A673 (cell line): ENCODE results near the gene RGP1. TPM values are rescaled to one million over a fixed set of nuclear protein-coding genes. Genes with fewer than 3 reads are reported as not detected.

Experiments
- BruUV-seq: library from RNA; stranded (reverse); fragments of 400-500 nt; replicated peaks from 2 replicates; lab custom pipeline; 2021; lab: Mats Ljungman, UMichigan
- CTCF ChIA-PET: fragments of 300-600 bp; sonication (Branson Sonifier 250); formaldehyde crosslinking; loops from one replicate; lab custom pipeline; 2022; ENCODE audit warnings: antibody characterized with exemption; lab: Charles Lee
- POLR2A ChIA-PET: fragments of 300-600 bp; sonication (Branson Sonifier 250); formaldehyde crosslinking; loops from one replicate; lab custom pipeline; 2022; ENCODE audit warnings: antibody characterized with exemption; ENCODE audit not compliant: low non-redundant PET; lab: Charles Lee
- DNase-seq: peaks from one replicate; pipeline ENCODE4 v3.0.0-alpha.2; 2015; ENCODE audit warnings: low spot score
- H3K27ac ChIP-seq: fragments of 200-600 bp; sonication (generic); 2 replicates; pipeline ENCODE4 v1.5.1; 2016; ENCODE audit warnings: mixed run types, low read depth, mild to moderate bottlenecking, mixed read lengths, antibody characterized with exemption, low read length; ENCODE audit not compliant: poor library complexity, severe bottlenecking
- H3K27me3 ChIP-seq: fragments of 200-600 bp; sonication (generic); replicated peaks from 2 replicates; pipeline ENCODE4 v1.6.1; 2017; ENCODE audit warnings: mixed run types, low read depth, mild to moderate bottlenecking, mixed read lengths, antibody characterized with exemption, low read length; ENCODE audit not compliant: insufficient read depth, poor library complexity
- H3K36me3 ChIP-seq: fragments of 200-600 bp; sonication (generic); 2 replicates; pipeline ENCODE4 v1.6.1; 2016; ENCODE audit warnings: mixed run types, mild to moderate bottlenecking, mixed read lengths, antibody characterized with exemption, low read length; ENCODE audit not compliant: insufficient read depth, poor library complexity, severe bottlenecking
- H3K4me1 ChIP-seq: fragments of 200-600 bp; sonication (generic); 2 replicates; pipeline ENCODE4 v1.6.1; 2017; ENCODE audit warnings: mixed run types, mild to moderate bottlenecking, mixed read lengths, antibody characterized with exemption, low read length; ENCODE audit not compliant: insufficient read depth, poor library complexity, severe bottlenecking
- H3K4me3 ChIP-seq: fragments of 200-600 bp; sonication (generic); 2 replicates; pipeline ENCODE4 v1.5.1; 2016; ENCODE audit warnings: low read depth, mixed run types, mild to moderate bottlenecking, mixed read lengths, low read length; ENCODE audit not compliant: poor library complexity, severe bottlenecking
- H3K9me3 ChIP-seq: fragments of 200-600 bp; sonication (generic); 2 replicates; pipeline ENCODE4 v1.6.1; 2016; ENCODE audit warnings: mixed run types, low read depth, mild to moderate bottlenecking, mixed read lengths, antibody characterized with exemption, low read length; ENCODE audit not compliant: poor library complexity, severe bottlenecking
- EZH2 ChIP-seq: fragments of 200-600 bp; sonication (generic); IDR thresholded peaks from 2 replicates; pipeline ENCODE4 v1.6.1; 2017; ENCODE audit warnings: borderline replicate concordance, low read depth, mild to moderate bottlenecking, mixed read lengths, antibody characterized with exemption, low read length; ENCODE audit not compliant: poor library complexity, severe bottlenecking
- intact Hi-C: fragments of 100-400 bp; cut with micrococcal nuclease; formaldehyde crosslinking; loops from one replicate; pipeline ENCODE4 v1.10.0; 2022; ENCODE audit not compliant: unreplicated experiment
- total RNA-seq: library from RNA; stranded (reverse); gene quantifications from 2 replicates; pipeline ENCODE4 v1.2.3, GENCODE V29; 2021
- TF ChIP-seq, protein P1 (sequence below): fragments of 300-800, 200-600 bp; sonication (generic); conservative IDR thresholded peaks from 2 replicates; pipeline ENCODE4 v1.5.1; 2017; ENCODE audit warnings: low read depth, mild to moderate bottlenecking, antibody characterized with exemption, low read length, moderate library complexity, mixed read lengths

The RGP1 gene
- total RNA-seq, 1 experiment from 2014 or later, result 21.9 TPM

- no peaks in the 10 kb centered on the region for H3K9me3 ChIP-seq
- BruUV-seq, result no TSS peak
- POLR2A ChIA-PET, result no interaction called here
Measured at GRCh38 chr9:35738924-35739323, 10.2 kb upstream of the RGP1 start.

DNA sequence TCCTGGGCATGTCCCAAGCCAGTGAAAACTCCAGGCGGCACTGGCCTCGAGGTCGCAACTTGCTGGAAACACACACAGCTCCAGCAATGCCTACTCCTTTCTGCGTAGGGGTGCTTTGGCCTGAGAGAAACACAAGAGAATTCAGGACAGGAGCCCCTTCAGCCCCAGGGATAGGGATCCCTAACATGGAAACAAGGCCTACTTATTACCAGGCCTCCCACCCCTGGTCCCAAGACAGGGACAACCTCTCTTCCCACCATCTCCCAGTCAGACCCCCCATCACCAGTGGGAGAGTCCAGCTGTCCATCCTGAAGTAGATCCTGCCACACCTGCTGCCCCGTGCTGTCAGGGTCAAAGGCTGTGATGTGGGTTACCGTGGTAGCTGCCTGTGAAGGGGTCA, 8.8 kb upstream of the RGP1 start:
- TF ChIP-seq, protein P1, sequence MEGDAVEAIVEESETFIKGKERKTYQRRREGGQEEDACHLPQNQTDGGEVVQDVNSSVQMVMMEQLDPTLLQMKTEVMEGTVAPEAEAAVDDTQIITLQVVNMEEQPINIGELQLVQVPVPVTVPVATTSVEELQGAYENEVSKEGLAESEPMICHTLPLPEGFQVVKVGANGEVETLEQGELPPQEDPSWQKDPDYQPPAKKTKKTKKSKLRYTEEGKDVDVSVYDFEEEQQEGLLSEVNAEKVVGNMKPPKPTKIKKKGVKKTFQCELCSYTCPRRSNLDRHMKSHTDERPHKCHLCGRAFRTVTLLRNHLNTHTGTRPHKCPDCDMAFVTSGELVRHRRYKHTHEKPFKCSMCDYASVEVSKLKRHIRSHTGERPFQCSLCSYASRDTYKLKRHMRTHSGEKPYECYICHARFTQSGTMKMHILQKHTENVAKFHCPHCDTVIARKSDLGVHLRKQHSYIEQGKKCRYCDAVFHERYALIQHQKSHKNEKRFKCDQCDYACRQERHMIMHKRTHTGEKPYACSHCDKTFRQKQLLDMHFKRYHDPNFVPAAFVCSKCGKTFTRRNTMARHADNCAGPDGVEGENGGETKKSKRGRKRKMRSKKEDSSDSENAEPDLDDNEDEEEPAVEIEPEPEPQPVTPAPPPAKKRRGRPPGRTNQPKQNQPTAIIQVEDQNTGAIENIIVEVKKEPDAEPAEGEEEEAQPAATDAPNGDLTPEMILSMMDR, result no peak
- no peak for TF ChIP-seq EZH2
- no TSS peak for BruUV-seq
- ChIA-PET POLR2A (no interaction called here), CTCF (interaction anchor here (0.6 kb wide), 1 partner anchor 64 kb away, joined by 3 read pairs; no protein-coding TSS in a partner anchor)
- Histone ChIP-seq H3K36me3 (peaks cover 76% of the 10 kb centered on the region), H3K4me3 (no peak overlapping the region), H3K27me3 (no peaks in the 10 kb centered on the region), H3K4me1 (no peaks in the 10 kb centered on the region), H3K9me3 (no peaks in the 10 kb centered on the region), H3K27ac (no peak overlapping the region)
- intact Hi-C loops, result no loop called here
- DNase-seq, result no peak

More at GRCh38 chr9:35738924-35739323, 10.2 kb upstream of the RGP1 start:
- Histone ChIP-seq H3K27ac (no peak overlapping the region), H3K4me1 (no peaks in the 10 kb centered on the region), H3K4me3 (no peak overlapping the region), H3K36me3 (peaks cover 76% of the 10 kb centered on the region), H3K27me3 (no peaks in the 10 kb centered on the region)
- TF ChIP-seq, protein P1, result no peak
- no peak for TF ChIP-seq EZH2
- intact Hi-C loops, result loop anchor here (5.0 to 10.0 kb wide), 2 partner anchors 38 to 76 kb away; partner anchors contain the start of genes HINT2 and SPAG8
- no peak for DNase-seq
- CTCF ChIA-PET, result no interaction called here

- Histone ChIP-seq H3K9me3 (no peaks in the 10 kb centered on the region), H3K27me3 (no peaks in the 10 kb centered on the region), H3K27ac (no peak overlapping the region), H3K4me1 (peaks cover 8% of the 10 kb centered on the region), H3K4me3 (no peak overlapping the region), H3K36me3 (peaks cover 68% of the 10 kb centered on the region)
- TF ChIP-seq EZH2, result no peak
- TF ChIP-seq, protein P1, result no peak
- CTCF ChIA-PET, result interaction anchor here (0.6 kb wide), 1 partner anchor 812 kb away, joined by 3 read pairs; no protein-coding TSS in a partner anchor
- intact Hi-C loops, result no loop called here
- DNase-seq, result no peak
- POLR2A ChIA-PET, result no interaction called here
- no TSS peak for BruUV-seq
Measured at GRCh38 chr9:35741740-35742139, 7.3 kb upstream of the RGP1 start.
